ENCODE data around the gene SEC16A. TPM values are rescaled to one million over a fixed set of nuclear protein-coding genes. Genes with fewer than 3 reads are reported as not detected.

Gene SEC16A
- polyA plus RNA-seq, 3 donors, result 63.2 to 66.9 (median 63.5) TPM

DNA sequence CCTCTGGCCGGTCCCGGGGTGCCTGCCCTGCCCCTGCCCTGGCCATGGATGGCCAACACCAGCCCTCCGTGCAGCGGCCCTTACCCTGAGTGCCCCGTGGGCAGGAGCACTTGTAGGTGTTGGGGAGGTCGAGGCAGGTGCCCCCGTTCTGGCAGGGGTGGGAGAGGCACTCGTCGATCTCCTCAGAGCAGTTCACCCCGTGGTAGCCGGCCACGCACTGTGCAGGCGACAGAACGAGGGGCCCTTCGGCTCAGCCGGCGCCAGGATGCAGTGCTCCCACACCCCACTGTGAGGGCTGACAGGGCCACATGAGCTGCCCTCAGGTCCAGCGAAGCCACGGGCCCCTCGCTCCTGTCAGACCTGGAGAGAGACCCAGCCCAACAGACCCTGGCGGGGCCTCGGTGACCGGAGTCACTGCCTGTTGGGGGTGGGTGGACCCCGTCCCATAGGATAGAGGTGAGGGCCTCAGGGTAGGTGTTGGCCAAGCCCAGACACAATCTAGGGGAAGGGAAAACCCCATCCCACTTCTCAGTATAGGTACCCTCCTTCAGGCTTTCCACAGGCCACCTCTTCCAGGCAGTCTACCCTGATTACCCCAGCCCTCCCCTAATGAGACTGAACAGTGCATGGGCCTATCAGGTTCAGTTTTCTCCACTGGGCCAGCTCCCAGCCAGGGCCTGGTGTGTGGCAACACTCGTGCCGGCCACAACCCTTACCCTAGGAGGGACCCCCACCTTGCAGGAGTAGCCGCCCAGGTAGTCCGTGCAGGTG is 24.6 kb upstream of the SEC16A start:
- DNase-seq (ENCODE audit: extremely low read depth in 1 of 11, low read depth in 9 of 11, low spot score in 4 of 11), result no peak

- DNase-seq (ENCODE audit: extremely low read depth in 1 of 11, low read depth in 9 of 11, low spot score in 4 of 11), result no peak
Observed at GRCh38 chr9:136506425-136506824, 23.6 kb upstream of the SEC16A start.

GRCh38 chr9:136505406-136506403 is 22.9 kb upstream of the SEC16A start:
- no peak for DNase-seq (ENCODE audit: extremely low read depth in 1 of 11, low read depth in 9 of 11, low spot score in 4 of 11)

- DNase-seq (ENCODE audit: extremely low read depth in 1 of 11, low read depth in 9 of 11, low spot score in 4 of 11), result no peak
Observed at GRCh38 chr9:136504512-136505348, 21.9 kb upstream of the SEC16A start.

DNA sequence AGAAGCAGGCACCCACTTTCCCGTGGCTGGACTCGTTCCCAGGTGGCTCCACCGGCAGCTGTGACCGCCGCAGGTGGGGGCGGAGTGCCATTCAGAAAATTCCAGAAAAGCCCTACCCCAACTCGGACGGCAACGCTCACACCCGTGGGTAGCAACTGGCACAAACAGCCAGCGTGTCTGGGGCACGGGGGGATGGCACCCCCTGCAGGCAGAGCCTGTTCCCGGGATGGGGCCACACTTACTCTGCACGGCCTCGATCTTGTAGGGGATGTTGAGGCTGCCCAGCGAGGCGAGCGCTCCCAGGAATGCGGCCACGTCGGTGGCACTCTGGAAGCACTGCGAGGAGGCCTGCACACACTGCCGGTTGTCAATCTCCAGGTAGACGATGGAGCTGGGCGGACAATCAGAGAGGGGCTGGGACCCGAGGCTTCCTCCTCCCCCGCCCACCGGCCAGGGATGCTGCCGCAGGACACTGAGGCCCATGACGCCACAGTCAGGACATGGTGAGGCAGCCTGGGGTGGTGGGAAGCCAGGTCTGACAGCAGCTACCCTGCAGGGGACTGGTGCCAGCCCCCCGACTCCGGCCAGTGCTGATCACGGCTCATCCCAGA is 20.2 kb upstream of the SEC16A start:
- no peak for DNase-seq (ENCODE audit: extremely low read depth in 1 of 11, low read depth in 9 of 11, low spot score in 4 of 11)

DNA sequence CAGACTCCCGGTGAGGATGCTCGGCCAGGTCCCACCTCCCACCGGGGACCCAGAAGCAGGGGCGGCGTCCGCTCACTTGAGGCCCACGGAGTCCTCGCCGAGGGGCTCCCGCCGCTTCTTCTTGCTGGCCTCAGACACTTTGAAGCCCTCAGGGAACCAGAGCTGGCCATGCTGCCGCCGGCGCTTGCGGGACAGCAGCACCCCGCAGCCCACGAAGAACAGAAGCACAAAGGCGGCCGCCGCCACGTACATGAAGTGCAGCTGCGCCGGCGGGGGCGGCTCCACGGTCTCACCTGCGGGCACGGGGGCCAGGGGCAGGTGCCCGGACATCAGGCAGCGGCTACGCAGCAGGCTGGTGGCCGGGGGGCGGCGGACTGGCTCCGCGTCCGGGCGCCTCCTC is 19.4 kb upstream of the SEC16A start:
- DNase-seq (ENCODE audit: extremely low read depth in 1 of 11, low read depth in 9 of 11, low spot score in 4 of 11), result no peak

- DNase-seq (ENCODE audit: extremely low read depth in 1 of 11, low read depth in 9 of 11, low spot score in 4 of 11), result no peak
Observed at GRCh38 chr9:136501686-136502085, 18.8 kb upstream of the SEC16A start.

DNA sequence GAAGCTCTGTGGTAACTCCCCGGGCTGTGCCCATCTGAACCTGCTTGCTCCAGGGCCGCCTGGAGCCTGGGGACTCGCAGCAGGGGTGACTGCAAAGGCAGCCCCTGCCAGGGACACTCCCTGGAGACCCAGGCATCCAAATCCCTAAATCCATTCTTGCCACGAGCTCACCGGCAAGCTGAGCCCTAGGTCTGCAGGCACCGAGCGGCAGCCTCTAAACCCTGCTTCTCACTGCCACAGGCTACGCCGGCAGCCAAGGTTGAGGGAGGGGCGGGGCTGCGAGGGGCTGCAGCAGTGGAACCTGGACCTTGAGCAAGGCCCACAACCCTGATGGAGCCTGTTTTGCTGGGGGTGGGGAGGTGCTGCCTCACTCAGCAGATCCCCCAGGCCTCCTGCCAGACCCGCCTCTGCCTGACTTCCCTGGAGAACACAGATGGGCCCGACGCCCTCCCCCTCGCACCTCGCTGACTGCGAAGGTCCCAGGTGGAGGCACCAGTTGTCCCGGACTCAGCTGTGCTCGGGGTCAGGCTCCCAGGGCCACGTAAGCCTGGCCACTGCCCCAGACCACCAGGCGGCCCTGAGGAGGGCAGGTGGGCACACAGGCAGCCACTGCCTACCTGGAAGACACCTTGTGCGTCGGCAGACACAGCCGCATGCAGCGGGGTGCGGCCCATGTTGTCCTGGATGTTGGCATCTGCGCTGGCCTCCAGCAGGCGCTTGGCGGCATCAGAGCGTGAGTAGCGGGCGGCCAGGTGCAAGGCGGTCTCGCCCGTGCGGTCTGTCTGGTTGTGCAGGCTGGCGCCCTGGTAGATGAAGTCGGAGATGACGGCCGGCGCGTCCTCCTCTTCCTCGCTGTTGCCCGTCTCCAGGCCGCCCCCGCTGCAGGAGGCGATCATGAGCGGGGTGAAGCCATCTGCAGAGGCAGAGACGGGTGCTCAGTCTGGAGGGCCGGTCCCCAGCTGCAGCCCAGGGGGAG is 17.4 kb upstream of the SEC16A start:
- DNase-seq (ENCODE audit: extremely low read depth in 1 of 11, low read depth in 9 of 11, low spot score in 4 of 11), result no peak

- DNase-seq (ENCODE audit: extremely low read depth in 1 of 11, low read depth in 9 of 11, low spot score in 4 of 11), result no peak
Observed at GRCh38 chr9:136499071-136499934, 16.5 kb upstream of the SEC16A start.

- DNase-seq (ENCODE audit: extremely low read depth in 1 of 11, low read depth in 9 of 11, low spot score in 4 of 11), result no peak
Observed at GRCh38 chr9:136497916-136498695, 15.3 kb upstream of the SEC16A start.

GRCh38 chr9:136496801-136497620 is 14.2 kb upstream of the SEC16A start:
- no peak for DNase-seq (ENCODE audit: extremely low read depth in 1 of 11, low read depth in 9 of 11, low spot score in 4 of 11)

DNA sequence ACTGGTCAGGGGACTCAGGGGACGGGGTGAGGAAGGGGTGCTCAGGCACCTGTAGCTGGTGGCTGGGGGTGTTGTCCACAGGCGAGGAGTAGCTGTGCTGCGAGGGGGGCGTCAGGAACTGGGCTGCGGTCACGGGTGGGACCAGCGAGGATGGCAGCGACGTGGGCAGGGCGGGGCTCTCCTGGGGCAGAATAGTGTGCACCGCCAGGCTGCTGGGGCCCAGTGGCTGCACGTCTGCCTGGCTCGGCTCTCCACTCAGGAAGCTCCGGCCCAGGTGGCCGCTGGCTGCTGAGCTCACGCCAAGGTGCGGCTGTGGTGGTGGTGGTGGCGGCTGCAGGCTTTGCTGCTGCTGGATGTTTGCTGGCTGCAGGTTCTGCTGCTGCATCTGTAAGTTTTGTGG is 13.3 kb upstream of the SEC16A start:
- DNase-seq (ENCODE audit: extremely low read depth in 1 of 11, low read depth in 9 of 11, low spot score in 4 of 11), result no peak

DNA sequence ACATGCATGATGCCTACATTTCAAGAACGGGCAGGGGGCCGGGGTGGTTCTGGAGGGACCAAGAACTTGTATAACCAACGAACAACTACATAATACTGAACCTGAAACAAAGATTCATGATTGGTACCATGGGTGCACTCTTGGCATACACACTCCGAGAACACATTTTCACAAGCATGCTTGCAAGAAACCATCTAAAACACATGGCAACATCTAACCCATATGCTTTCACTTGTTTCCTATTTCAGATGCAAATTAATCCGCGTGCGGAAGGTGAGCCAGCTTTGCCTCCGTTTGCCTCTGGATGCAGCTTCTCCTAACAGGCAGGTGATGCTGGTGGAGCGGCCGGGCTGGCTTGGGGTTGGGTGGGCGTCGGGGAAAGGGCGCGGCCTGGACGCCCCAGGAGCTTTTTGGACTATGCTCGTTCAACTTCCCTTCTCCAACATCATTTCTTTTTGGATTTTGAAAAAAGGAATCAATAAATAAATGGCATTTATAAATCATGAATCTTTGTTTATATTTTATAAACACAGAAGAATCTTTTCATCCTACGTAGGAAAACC is 12.5 kb upstream of the SEC16A start:
- DNase-seq (ENCODE audit: extremely low read depth in 1 of 11, low read depth in 9 of 11, low spot score in 4 of 11), result no peak

DNA sequence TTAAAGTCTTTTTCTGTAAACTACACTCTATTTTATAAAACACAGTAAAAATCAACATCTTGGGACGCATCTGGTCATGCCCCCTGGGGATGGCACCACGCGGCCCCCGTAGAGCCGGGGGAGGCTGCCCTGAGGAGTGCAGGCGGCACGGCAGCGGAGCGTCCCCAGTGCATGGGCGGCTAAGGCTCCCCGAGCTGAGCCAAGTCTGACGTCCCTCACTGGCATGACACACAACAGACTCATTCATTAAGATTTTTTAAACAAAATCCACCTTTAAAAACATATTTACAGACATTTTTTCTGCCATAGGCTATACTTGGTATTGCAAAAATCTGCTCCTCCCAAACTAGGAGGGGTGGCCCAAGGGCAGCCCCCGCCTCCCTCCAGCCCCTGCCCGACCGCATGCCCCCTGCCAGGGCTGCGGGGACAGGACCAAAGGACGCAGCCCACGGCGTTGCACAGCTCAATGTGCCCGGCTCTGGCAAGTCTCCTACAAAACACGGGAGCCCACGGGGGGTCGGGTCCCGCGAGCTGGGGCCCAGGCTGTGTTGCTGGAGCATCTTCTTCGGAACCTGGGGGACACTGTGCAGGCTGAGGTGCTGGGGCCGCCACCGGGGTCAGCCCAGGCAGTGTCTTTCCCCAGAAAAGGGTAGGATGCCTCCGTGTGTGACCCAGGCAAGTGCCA is 11.8 kb upstream of the SEC16A start:
- DNase-seq (ENCODE audit: extremely low read depth in 1 of 11, low read depth in 9 of 11, low spot score in 4 of 11), result no peak
